Heart left ventricle (tissue), 13 donors: ENCODE results near the gene KANSL1.

Source experiments
- CTCF ChIP-seq, 12 donors: fragments of 200-600 bp; sonication (generic) in 4 of 12; IDR thresholded peaks; one replicate each; pipeline versions ENCODE4 v1.5.0 to v1.8.0; 2018 to 2022; ENCODE audit warnings: antibody characterized with exemption in 12 of 12, mild to moderate bottlenecking in 5 of 12
- POLR2A ChIP-seq, 2 donors: fragments of 450-650 bp; IDR thresholded peaks; one replicate each; pipeline ENCODE4 v1.6.1; 2017; ENCODE audit warnings: antibody characterized with exemption in 2 of 2, mild to moderate bottlenecking in 2 of 2, moderate library complexity in 2 of 2
- donor health status: ischemic (EF 13 %, LVEDD 7.1; RV severe dilation, severe dysfunction).
- donor health status: DM: no; HTN: yes; CAD: no.
- donor health status: DM: no; HTN: no; CAD: no.
- donor health status: ischemic (EF 25% LVEDD 6.9; RV normal size, moderate dysfunction).
- donor health status: ischemic (EF 25% LVEDD 5.7; RV mildly dilated, moderate dysfunction).
- donor health status: ischemic (EF 35%, LVEDD 5.7; RV mildly dilated, moderate dysfunction).
- donor health status: nonischemic (EF 11% LVEDD 7.7; RV severe dilation, severe dysfunction).
- donor health status: DM: yes; HTN: yes; CAD: no.
- donor health status: PGD.
- donor health status: ischemic (EF 29% LVEDD 5.4; RV normal size, mild dysfunction).
- donor health status: nonischemic (EF 23%, LVEDD 6.1; RV moderate dilation, normal function).

GRCh38 chr17:45989759-45990158, 203.5 kb downstream of the KANSL1 start:
- TF ChIP-seq CTCF (IDR thresholded peaks at IDR 0.05) (no peak), POLR2A (IDR thresholded peaks at IDR 0.05) (no peak)
